BE2C (cell line): Measurements from ENCODE around the gene SOX13.

ENCODE experiments used
- DNase-seq: peaks from one replicate; pipeline ENCODE4 v3.0.0-alpha.2; 2020
- H3K27me3 ChIP-seq: fragments of 250-450 bp; sonication (Bioruptor Pico); 2 replicates; pipeline ENCODE4 v1.5.1; 2020; ENCODE audit warnings: mild to moderate bottlenecking
- H3K36me3 ChIP-seq: fragments of 250-450 bp; sonication (Bioruptor Pico); 2 replicates; pipeline ENCODE4 v1.5.1; 2020; ENCODE audit warnings: mild to moderate bottlenecking
- H3K4me1 ChIP-seq: fragments of 250-450 bp; sonication (Bioruptor Pico); 2 replicates; pipeline ENCODE4 v1.5.1; 2020
- H3K4me3 ChIP-seq: 2 replicates; pipeline ENCODE4 v1.5.1; 2011; ENCODE audit warnings: low read depth, low read length
- H3K9me3 ChIP-seq: fragments of 250-450 bp; sonication (Bioruptor Pico); 2 replicates; pipeline ENCODE4 v1.5.1; 2020
- TF ChIP-seq, protein P1 (sequence below): IDR thresholded peaks from 2 replicates; pipeline ENCODE4 v1.5.1; 2012; ENCODE audit warnings: mild to moderate bottlenecking, low read depth, low read length

The SOX13 gene

DNA sequence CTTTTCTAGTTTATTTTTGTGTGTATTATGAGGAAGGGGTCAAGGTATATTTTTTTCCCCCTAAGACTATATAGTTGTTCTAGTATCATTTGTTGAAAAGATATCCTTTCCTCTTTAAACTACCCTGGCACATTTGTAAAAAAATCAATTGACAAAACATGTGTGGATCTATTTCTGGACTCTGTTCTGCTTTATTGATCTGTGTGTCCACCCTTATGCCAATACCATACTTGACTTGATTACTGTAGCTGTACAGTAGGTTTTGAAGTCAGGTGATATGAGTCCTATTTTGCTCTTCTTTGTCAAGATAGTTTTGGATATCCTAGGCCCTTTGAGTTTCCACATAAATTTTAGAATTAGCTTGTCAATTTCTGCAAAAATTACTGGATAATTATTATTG is 21.2 kb upstream of the SOX13 start:
- Histone ChIP-seq H3K27me3 (no peaks in the 10 kb centered on the region), H3K36me3 (no peaks in the 10 kb centered on the region), H3K4me1 (no peaks in the 10 kb centered on the region), H3K4me3 (no peak overlapping the region), H3K9me3 (no peaks in the 10 kb centered on the region)
- DNase-seq, result no peak
- TF ChIP-seq, protein P1, sequence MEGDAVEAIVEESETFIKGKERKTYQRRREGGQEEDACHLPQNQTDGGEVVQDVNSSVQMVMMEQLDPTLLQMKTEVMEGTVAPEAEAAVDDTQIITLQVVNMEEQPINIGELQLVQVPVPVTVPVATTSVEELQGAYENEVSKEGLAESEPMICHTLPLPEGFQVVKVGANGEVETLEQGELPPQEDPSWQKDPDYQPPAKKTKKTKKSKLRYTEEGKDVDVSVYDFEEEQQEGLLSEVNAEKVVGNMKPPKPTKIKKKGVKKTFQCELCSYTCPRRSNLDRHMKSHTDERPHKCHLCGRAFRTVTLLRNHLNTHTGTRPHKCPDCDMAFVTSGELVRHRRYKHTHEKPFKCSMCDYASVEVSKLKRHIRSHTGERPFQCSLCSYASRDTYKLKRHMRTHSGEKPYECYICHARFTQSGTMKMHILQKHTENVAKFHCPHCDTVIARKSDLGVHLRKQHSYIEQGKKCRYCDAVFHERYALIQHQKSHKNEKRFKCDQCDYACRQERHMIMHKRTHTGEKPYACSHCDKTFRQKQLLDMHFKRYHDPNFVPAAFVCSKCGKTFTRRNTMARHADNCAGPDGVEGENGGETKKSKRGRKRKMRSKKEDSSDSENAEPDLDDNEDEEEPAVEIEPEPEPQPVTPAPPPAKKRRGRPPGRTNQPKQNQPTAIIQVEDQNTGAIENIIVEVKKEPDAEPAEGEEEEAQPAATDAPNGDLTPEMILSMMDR, result no peak

DNA sequence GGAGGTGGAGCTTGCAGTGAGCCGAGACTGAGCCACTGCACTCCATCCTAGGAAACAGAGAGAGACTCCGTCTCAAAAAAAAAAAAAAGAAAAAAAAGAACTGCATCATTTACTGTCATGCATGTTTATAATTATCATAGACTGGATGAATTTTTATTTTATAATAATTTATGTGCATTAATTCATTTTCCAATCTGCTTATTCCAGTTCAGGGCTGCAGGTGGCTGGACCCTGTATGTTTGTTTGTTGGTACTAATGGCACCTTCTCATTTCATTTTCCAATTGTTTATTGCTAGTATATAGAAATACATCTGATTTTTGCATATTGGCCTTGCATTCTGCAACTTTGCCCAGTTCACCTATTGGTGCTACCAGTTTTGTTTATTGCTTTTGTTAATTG is 19.0 kb upstream of the SOX13 start:
- Histone ChIP-seq H3K4me3 (no peak overlapping the region), H3K9me3 (no peaks in the 10 kb centered on the region), H3K36me3 (no peaks in the 10 kb centered on the region), H3K4me1 (no peaks in the 10 kb centered on the region), H3K27me3 (no peaks in the 10 kb centered on the region)
- DNase-seq, result no peak
- TF ChIP-seq, protein P1, result no peak

DNA sequence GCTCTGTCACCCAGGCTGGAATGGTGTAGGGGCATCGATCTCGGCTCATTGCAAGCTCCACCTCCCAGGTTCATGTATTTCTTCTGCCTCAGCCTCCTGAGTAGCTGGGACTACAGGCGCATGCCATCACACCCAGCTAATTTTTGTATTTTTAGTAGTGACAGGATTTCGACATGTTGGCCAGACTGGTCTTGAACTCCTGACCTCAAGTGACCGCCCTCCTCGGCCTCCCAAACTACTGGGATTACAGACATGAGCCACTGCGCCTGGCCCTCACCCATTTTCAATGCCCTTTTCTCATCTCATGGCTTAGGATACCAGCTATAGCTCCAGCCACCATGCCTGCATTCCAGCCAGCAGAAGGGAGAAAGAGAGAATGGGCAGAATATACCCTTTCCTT is 12.9 kb upstream of the SOX13 start:
- no peaks in the 10 kb centered on the region for H3K4me1 ChIP-seq
- no peak for DNase-seq
- H3K4me3 ChIP-seq, result no peak overlapping the region
- H3K9me3 ChIP-seq, result no peaks in the 10 kb centered on the region
- TF ChIP-seq, protein P1, result no peak
- H3K36me3 ChIP-seq, result no peaks in the 10 kb centered on the region
- H3K27me3 ChIP-seq, result no peaks in the 10 kb centered on the region; the same call in 1 of the 2 replicates

DNA sequence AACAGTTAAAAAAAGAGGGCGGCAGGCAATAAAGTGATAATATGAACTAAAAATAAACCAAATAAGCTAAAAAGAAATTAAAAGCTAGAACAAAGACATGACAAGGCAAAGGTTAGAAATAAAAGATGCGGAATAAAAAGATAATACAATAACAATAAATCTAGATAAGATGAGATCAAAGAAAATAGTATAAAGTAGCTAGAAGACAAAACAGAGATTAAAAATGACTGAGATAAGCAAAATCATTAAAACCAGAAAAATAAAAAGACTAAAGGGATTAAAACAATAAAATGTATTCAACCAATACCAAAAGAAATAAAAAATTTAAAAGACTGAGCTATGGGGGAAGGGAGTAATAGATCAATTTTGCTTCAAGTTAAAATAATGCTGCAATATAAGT is 10.8 kb upstream of the SOX13 start:
- no peak for DNase-seq
- H3K27me3 ChIP-seq, result no peaks in the 10 kb centered on the region; the same call in 1 of the 2 replicates
- H3K4me1 ChIP-seq, result no peaks in the 10 kb centered on the region
- no peak overlapping the region for H3K4me3 ChIP-seq
- H3K36me3 ChIP-seq, result no peaks in the 10 kb centered on the region
- TF ChIP-seq, protein P1, result no peak
- H3K9me3 ChIP-seq, result no peaks in the 10 kb centered on the region

DNA sequence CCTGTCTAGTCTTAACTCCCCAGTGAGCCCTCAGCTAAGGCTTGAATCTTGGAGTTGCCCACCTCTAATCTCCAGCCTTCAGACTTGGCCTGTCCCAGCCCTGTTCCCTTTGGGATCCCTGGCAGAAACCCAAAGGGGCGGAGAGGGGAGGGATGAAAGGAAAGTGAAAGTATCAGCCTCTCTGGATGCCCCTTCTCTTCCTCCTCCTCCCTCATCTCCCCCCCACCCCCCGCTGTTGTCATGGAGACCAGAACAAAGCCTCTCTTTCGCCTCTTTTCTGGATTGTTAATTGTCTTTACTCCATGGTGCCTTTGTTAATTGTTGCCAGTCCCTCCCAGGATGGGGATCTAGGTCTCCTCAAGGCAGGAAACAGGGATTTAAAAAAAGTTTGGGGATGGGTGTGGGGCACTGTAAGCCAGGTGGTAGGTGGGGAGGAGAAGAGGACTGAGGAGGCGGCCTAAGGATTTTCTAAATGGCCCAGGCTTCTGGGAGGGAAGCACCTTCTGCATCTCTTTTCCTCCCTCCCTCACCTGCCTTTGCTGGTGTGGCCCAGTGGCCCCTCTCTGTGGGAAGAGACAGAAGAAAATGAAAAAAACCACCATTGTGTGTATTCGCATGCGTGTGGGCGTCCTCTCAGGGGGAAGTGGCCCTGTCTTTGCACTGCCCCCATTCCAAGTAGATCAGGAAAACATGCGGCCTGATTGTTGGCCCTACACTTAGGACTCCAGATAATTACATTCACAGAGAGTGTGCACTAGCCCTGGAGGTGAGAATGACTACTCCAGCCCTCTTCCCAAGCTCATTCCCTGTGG is 7.5 kb upstream of the SOX13 start:
- Histone ChIP-seq H3K4me1 (no peaks in the 10 kb centered on the region), H3K27me3 (no peaks in the 10 kb centered on the region; the same call in 1 of the 2 replicates), H3K36me3 (no peaks in the 10 kb centered on the region), H3K4me3 (no peak overlapping the region), H3K9me3 (no peaks in the 10 kb centered on the region)
- DNase-seq, result no peak
- TF ChIP-seq, protein P1, result no peak

DNA sequence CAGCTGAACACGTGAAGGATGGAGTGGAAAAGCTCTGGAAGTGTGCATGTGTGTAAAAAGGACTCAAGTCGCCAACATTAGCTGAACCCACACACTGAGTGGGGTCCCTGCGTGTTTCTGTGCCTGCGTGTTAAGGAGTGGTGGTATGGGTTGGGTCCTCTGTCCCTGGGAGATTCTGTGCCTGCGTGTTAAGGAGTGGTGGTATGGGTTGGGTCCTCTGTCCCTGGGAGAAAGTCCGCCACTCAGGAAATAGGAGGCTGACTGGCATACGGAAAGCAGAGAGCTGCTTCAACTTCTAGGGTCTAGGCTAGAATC is 7.0 kb upstream of the SOX13 start:
- no peak for DNase-seq
- H3K4me1 ChIP-seq, result no peaks in the 10 kb centered on the region
- H3K9me3 ChIP-seq, result no peaks in the 10 kb centered on the region
- H3K27me3 ChIP-seq, result no peaks in the 10 kb centered on the region; the same call in 1 of the 2 replicates
- no peaks in the 10 kb centered on the region for H3K36me3 ChIP-seq
- no peak overlapping the region for H3K4me3 ChIP-seq
- TF ChIP-seq, protein P1, result no peak
